C4-2B (cell line): ENCODE data around the gene RGS7.

ENCODE experiments used
- ZFX ChIP-seq: fragments of 450-650 bp; IDR thresholded peaks from 2 replicates; pipeline ENCODE4 v1.6.1; 2017
- TF ChIP-seq, protein P1 (sequence below): fragments of 450-650 bp; conservative IDR thresholded peaks from 2 replicates; pipeline ENCODE4 v1.5.1; 2017; ENCODE audit warnings: mild to moderate bottlenecking

DNA sequence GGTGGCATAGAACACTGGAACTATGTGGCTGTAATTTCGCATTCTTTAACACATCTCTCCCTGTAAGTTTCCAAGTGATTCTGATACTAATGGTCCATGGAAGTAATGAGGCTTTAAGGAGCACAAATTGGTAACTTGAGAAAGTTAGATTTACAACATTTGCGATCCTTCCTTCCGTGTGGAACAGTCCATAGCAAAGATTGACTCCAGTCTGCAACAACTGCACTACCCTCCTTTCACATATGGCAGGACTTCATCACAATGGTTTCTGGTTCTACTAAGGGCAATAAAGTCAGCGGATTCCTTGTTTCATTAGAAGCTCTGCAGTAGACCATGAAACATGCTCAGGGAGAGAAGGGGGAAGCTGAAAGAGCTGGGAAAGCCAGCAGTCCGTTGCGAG lies 261.2 kb downstream of the RGS7 start:
- TF ChIP-seq, protein P1, sequence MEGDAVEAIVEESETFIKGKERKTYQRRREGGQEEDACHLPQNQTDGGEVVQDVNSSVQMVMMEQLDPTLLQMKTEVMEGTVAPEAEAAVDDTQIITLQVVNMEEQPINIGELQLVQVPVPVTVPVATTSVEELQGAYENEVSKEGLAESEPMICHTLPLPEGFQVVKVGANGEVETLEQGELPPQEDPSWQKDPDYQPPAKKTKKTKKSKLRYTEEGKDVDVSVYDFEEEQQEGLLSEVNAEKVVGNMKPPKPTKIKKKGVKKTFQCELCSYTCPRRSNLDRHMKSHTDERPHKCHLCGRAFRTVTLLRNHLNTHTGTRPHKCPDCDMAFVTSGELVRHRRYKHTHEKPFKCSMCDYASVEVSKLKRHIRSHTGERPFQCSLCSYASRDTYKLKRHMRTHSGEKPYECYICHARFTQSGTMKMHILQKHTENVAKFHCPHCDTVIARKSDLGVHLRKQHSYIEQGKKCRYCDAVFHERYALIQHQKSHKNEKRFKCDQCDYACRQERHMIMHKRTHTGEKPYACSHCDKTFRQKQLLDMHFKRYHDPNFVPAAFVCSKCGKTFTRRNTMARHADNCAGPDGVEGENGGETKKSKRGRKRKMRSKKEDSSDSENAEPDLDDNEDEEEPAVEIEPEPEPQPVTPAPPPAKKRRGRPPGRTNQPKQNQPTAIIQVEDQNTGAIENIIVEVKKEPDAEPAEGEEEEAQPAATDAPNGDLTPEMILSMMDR = no peak
- no peak for TF ChIP-seq ZFX
